ENCODE data around the gene ARHGEF26. TPM values are rescaled to one million over a fixed set of nuclear protein-coding genes. Genes with fewer than 3 reads are reported as not detected.

ARHGEF26 gene
- total RNA-seq, 1 experiment from 2014 or later: 7.2 TPM

- peaks cover 37 to 38% of the 10 kb centered on the region in 2 experiments for H3K36me3 ChIP-seq (ENCODE audit: control insufficient read depth in 1 of 2, insufficient read depth in 2 of 2, low read length in 2 of 2)
- H3K9me2 ChIP-seq (ENCODE audit: insufficient read depth): no peaks in the 10 kb centered on the region
- intact Hi-C loops (cut with micrococcal nuclease): no loop called here
- H3K4me3 ChIP-seq (replicated peaks in 1 of 2; ENCODE audit: low read depth in 1 of 2, low read length in 2 of 2): no peak overlapping the region
- BruUV-seq (replicated peaks): no TSS peak
- H2AFZ ChIP-seq (ENCODE audit: low read depth, low read length, poor library complexity, severe bottlenecking): no peak overlapping the region
- no peaks in the 10 kb centered on the region for H4K20me1 ChIP-seq (ENCODE audit: insufficient read depth)
- H3K4me1 ChIP-seq (ENCODE audit: control insufficient read depth in 1 of 2, insufficient read depth in 2 of 2, low read length in 2 of 2): no peaks in the 10 kb centered on the region
- TF ChIP-seq, protein P1, sequence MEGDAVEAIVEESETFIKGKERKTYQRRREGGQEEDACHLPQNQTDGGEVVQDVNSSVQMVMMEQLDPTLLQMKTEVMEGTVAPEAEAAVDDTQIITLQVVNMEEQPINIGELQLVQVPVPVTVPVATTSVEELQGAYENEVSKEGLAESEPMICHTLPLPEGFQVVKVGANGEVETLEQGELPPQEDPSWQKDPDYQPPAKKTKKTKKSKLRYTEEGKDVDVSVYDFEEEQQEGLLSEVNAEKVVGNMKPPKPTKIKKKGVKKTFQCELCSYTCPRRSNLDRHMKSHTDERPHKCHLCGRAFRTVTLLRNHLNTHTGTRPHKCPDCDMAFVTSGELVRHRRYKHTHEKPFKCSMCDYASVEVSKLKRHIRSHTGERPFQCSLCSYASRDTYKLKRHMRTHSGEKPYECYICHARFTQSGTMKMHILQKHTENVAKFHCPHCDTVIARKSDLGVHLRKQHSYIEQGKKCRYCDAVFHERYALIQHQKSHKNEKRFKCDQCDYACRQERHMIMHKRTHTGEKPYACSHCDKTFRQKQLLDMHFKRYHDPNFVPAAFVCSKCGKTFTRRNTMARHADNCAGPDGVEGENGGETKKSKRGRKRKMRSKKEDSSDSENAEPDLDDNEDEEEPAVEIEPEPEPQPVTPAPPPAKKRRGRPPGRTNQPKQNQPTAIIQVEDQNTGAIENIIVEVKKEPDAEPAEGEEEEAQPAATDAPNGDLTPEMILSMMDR (IDR thresholded peaks at IDR 0.05 in 2 of 3, conservative IDR thresholded peaks at IDR 0.05 in 1 of 3; ENCODE audit: borderline replicate concordance in 1 of 3, insufficient read depth in 1 of 3, low read depth in 2 of 3, low read length in 2 of 3): no peak
- no peaks in the 10 kb centered on the region for H3K27me3 ChIP-seq (ENCODE audit: insufficient read depth, low read length)
- no peak overlapping the region for H3K9ac ChIP-seq (ENCODE audit: low read length)
- H3K4me2 ChIP-seq (ENCODE audit: low read length): no peak overlapping the region
- peaks cover 6% of the 10 kb centered on the region; the same call in 1 of the 2 replicates for H3K79me2 ChIP-seq (ENCODE audit: insufficient read depth, low read length)
- ChIA-PET POLR2A (no interaction called here), RAD21 (ENCODE audit: low non-redundant PET in 1 of 2, low total read pairs in 2 of 2, uncharacterized antibody in 2 of 2, unreplicated experiment in 2 of 2) (no interaction called here), CTCF (no interaction called here)
- H3K9me3 ChIP-seq (ENCODE audit: control insufficient read depth in 1 of 2, insufficient read depth in 1 of 2, low read depth in 1 of 2, low read length in 2 of 2): no peaks in the 10 kb centered on the region
- DNase-seq (ENCODE audit: low read depth, low spot score) (no peak), ATAC-seq (no peak)
- no peak overlapping the region for H3K27ac ChIP-seq (ENCODE audit: low read depth, low read length)
These were observed 154.1 kb downstream of the ARHGEF26 start for GRCh38 chr3:154275292-154275691.

DNA sequence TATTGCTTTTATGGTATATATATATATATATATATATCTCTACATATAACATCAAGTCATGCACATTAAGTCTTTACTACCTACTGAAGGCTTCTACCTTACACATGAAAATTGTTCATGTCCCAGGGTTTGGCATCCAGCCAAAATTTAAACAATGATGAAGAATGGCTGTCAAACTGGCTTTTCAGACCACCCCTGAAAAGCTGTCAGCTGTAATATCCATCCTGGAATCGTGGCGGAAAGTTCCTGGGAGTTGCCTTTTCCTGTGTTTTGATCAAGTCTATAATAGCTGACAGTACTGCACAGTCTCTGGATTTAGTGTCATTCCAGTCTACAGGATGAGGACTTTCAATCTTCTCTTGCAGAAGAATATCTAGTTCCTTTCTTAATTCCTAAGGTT lies 154.8 kb downstream of the ARHGEF26 start:
- H3K4me3 ChIP-seq (replicated peaks in 1 of 2; ENCODE audit: low read depth in 1 of 2, low read length in 2 of 2): no peak overlapping the region
- ChIA-PET POLR2A (no interaction called here), RAD21 (ENCODE audit: low non-redundant PET in 1 of 2, low total read pairs in 2 of 2, uncharacterized antibody in 2 of 2, unreplicated experiment in 2 of 2) (no interaction called here), CTCF (no interaction called here)
- no peaks in the 10 kb centered on the region for H4K20me1 ChIP-seq (ENCODE audit: insufficient read depth)
- no peak for DNase-seq (ENCODE audit: low read depth, low spot score)
- peaks cover 6% of the 10 kb centered on the region; the same call in 1 of the 2 replicates for H3K79me2 ChIP-seq (ENCODE audit: insufficient read depth, low read length)
- ATAC-seq: no peak
- no peaks in the 10 kb centered on the region for H3K27me3 ChIP-seq (ENCODE audit: insufficient read depth, low read length)
- H3K27ac ChIP-seq (ENCODE audit: low read depth, low read length): no peak overlapping the region
- H3K9me2 ChIP-seq (ENCODE audit: insufficient read depth): no peaks in the 10 kb centered on the region
- intact Hi-C loops (cut with micrococcal nuclease): no loop called here
- no peaks in the 10 kb centered on the region for H3K4me1 ChIP-seq (ENCODE audit: control insufficient read depth in 1 of 2, insufficient read depth in 2 of 2, low read length in 2 of 2)
- H3K4me2 ChIP-seq (ENCODE audit: low read length): no peak overlapping the region
- no peak overlapping the region for H3K9ac ChIP-seq (ENCODE audit: low read length)
- TF ChIP-seq FOSL1 (IDR thresholded peaks at IDR 0.05; ENCODE audit: low read depth) (no peak), REST (IDR thresholded peaks at IDR 0.05; ENCODE audit: low read depth) (no peak), TCF7L2 (IDR thresholded peaks at IDR 0.05; ENCODE audit: borderline replicate concordance, extremely low read depth, insufficient read depth, insufficient read length) (no peak), JUND (IDR thresholded peaks at IDR 0.05) (no peak)
- TF ChIP-seq, protein P2, sequence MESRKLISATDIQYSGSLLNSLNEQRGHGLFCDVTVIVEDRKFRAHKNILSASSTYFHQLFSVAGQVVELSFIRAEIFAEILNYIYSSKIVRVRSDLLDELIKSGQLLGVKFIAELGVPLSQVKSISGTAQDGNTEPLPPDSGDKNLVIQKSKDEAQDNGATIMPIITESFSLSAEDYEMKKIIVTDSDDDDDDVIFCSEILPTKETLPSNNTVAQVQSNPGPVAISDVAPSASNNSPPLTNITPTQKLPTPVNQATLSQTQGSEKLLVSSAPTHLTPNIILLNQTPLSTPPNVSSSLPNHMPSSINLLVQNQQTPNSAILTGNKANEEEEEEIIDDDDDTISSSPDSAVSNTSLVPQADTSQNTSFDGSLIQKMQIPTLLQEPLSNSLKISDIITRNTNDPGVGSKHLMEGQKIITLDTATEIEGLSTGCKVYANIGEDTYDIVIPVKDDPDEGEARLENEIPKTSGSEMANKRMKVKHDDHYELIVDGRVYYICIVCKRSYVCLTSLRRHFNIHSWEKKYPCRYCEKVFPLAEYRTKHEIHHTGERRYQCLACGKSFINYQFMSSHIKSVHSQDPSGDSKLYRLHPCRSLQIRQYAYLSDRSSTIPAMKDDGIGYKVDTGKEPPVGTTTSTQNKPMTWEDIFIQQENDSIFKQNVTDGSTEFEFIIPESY (IDR thresholded peaks at IDR 0.05; ENCODE audit: extremely low read depth, insufficient replicate concordance, low read length): no peak
- H3K9me3 ChIP-seq (ENCODE audit: control insufficient read depth in 1 of 2, insufficient read depth in 1 of 2, low read depth in 1 of 2, low read length in 2 of 2): no peaks in the 10 kb centered on the region
- BruUV-seq (replicated peaks): no TSS peak
- peaks cover 38 to 43% of the 10 kb centered on the region in 2 experiments for H3K36me3 ChIP-seq (ENCODE audit: control insufficient read depth in 1 of 2, insufficient read depth in 2 of 2, low read length in 2 of 2)
- no peak overlapping the region for H2AFZ ChIP-seq (ENCODE audit: low read depth, low read length, poor library complexity, severe bottlenecking)

All from HCT116 (cell line).